Measurements from ENCODE around the gene ESYT2.

The ESYT2 gene

DNA sequence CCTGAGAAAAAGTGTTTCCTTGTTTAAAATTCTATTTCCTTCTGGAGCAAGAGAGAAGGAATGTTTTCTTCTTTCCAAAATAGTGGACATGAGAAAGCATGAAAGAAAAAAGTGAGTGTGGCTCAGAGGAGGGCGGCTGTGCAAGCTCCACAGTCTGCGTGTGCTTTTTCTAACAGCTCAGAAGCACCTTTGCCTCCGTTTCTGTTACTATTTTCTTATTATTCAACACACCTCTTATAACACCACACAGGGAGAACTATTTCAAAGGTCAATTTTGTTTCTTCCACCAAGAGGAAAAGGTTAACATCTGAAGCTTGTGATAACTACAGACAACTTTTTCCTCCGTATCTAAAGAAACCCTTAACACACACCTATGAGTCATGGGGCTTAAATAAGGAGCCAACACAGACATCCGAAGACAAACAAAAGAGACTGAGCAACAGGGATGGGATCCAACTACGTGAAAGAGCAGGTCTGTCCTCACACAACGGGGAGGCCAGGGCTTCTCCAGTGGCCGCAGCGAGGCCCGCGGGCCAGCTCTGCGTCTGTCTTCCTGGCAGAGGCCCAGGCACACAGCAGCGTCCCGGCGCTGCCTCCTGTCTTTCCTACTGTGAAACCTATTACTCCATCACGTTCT is 88.5 kb downstream of the ESYT2 start:
- DNase-seq = no peak

DNA sequence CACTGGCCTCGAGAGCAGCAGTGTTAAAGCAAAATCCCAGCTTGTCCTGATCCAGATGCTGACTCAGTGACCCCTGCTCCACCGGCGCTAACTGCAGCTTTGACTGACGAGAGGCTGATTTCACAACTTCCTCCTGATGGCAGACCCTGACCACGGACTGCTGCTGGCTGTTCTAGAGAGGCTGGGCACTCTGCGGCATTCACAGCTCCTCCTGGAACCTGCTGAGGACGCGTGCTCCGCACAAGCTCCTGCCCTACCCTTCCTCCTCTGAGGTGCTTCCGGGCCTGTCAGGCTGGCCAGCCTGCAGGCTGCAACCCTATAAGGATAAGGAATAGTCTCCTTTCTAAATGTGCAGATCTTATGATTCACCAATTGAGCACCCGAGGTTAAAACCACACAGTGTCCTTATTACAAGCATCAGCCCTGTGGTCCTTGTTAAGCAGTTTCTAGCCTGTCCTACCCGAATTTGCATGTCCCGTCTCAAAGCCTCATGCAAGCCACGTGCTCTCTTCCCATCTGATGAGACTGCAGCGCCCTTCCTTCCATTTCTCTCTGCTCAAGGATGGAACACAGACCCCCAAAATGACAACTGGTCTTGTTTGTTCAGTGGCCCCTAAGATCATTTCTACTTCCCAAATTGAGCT is 89.2 kb downstream of the ESYT2 start:
- DNase-seq = no peak

DNA sequence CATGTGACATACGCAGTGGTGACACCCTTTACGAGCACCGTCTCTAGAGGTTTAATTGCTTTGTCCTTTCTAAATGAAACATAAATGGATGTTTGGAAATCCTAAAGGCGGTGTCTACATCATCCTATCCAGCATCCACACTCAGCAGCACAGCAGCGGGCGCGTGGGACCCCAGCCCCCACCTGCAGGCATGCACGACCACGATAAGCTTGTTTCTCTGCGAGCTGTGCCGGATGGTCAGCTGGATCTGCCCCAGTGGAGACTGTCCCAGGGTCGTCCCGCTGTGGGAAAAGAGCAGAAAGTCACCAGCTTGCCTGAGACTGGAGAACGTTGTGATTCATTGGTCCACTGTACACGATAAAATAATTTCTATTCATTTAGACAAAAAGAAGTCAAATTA is 90.5 kb downstream of the ESYT2 start:
- no peak for DNase-seq

DNA sequence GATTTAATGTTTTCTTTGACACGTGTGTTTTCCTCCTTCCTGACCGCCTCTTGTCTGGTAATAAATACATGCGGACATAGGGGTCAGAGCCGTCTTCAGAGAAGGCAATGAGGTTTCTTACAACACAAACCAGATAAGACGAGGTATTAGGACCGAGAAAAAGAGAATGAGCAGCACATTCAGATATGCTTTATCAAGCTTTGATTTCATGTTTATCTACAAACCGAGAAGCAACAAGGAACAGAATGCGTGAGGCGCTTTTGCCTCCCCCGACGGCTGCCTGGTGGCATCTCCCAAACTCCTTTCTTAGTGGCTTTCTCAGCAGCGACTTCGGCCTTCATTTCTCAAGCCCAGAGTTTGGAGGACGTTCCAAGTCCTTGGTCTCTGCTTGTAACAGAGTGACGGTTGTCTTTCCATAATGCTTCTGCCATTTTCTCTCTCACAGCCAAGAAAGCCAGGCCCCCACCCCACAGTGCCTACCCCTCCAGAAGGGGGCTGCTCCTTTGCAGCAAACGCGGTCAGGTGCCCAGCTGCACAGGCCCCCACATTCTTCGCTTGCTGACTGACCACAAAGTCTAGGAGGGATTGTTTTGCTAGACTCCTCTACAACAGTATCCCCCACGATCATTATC is 92.1 kb downstream of the ESYT2 start:
- no peak for DNase-seq

DNA sequence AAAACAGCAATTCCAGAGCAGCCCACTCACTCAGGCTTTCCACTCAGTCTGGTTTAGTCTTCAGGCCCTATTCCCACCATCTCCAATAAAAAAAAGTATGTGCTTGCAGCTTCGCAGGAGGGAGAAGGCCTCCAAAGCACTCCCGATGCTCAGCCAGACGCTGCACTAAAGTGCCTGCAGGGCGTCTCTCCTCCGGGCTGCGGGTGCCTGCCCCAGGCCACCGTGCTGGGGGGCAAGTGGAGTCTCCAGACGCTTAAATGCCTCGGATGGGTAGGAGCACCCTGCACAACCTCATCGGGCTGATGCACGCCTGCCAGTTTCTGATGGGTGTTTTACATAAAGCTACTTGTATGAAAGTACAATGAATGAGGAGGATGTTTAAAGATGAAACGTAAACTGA is 93.4 kb downstream of the ESYT2 start:
- no peak for DNase-seq

DNA sequence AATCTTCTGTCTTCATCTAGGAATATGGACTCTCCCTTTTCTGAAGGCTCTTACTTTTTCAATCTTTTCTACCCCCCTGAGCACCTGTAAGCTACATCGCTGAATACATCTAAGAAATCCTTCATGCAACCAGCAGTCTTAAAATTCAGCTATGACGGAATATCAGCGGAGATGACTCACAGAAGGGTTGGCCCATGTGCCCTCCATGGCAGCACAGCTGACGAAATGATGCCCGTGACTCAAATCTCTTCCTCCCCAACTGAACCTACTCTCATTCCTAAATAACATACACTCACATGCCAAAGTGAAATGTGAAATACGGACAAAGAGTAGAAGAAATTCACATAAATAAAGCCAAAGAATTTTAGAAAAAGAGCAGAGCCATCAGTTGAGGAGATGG is 94.4 kb downstream of the ESYT2 start:
- DNase-seq = no peak

DNA sequence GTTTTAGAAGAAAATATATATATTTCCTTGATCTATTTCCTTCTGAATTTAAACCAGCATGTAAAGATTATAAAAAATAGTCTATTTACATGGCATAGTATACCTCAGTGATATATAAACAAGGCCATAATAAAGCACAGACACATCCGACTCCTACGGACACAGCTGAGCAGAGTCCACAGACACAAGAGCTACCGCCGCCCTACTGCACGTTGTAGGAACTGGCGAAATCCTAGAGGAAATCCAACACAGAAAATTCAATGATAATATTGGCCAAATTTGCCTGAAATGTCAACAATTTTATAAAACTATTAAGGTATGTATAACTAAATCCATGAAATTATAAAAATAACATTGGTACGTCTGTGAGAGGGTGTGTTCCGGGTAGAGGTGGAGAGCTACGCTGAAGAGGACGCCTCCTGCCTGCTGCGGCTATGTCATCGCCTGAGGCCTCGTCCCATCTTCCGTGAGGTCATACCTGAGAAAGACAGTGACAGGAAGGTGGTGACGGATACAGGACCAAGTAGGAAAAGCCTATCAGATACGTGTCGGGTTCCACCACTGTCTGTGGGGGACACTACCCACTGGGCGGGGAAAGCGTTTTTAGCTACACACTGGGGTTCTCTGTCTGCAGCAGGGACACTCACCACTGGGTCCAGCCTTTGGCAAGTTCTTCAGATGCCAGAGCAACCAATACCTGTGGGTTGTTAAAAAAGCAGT is 95.4 kb downstream of the ESYT2 start:
- no peak for DNase-seq

DNA sequence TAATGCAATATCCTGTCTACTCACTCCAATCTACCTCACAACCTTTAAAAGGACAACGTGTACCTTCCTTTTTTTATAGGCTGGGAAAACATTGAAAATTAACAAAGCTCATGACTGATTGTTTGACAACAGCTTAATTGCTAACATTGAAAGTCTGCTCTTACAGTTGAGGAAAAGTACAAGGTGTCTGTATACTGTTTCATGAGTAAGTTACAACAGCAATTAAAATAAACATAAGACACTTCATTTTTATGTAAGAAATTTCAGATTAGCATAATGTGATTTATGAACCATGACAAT is 96.1 kb downstream of the ESYT2 start:
- no peak for DNase-seq

DNA sequence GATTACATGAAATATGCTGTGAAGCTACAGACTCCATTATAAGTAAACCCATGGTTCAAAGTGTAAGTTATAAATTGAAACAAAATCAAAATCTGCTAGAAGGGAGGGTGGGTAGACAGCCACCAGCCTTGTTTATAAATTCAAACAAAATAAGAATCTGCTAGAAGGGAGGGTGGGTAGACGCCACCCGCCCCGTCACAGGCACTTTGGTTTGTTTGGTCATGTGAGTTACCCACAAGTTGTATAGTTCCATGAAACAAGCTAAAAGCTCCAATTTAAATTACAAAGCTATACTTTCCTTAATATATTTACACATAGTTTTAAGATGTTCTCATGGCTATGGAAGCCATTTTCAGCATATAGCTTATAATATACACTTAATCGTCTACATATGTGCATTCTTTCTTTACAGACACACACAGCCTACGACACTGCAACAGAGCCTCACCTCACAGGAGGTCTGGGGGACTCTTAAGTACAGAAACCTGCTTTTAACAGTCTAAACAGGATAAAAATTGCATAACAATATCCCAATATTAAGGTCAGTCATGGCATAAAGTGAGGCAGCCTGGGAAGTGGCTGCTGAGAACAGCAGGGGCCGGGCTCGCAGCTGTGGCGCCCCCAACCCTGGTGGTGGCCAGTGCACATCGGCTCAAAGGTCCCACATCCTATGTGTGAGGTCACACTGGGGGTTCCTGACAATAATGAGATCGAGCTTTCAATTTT is 96.7 kb downstream of the ESYT2 start:
- DNase-seq = no peak

DNA sequence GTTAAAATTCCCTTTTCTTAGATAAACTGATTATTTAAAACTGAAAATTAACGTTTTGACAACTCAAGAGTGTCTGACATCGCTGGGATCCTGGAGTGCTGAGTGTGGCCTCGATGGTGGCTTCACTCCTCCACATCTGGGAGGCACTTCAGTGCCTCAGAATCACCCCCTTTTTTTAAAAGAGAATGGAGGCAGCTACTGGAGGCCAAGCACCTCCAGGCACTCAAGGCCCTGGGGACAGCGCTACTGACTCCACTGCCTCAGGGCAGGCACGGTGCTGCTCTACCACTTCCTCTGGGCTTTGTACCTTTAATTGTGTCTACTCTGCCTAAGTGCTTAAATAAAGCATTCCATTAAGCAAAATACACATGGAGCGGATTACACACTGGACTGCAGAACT is 97.5 kb downstream of the ESYT2 start:
- no peak for DNase-seq

DNA sequence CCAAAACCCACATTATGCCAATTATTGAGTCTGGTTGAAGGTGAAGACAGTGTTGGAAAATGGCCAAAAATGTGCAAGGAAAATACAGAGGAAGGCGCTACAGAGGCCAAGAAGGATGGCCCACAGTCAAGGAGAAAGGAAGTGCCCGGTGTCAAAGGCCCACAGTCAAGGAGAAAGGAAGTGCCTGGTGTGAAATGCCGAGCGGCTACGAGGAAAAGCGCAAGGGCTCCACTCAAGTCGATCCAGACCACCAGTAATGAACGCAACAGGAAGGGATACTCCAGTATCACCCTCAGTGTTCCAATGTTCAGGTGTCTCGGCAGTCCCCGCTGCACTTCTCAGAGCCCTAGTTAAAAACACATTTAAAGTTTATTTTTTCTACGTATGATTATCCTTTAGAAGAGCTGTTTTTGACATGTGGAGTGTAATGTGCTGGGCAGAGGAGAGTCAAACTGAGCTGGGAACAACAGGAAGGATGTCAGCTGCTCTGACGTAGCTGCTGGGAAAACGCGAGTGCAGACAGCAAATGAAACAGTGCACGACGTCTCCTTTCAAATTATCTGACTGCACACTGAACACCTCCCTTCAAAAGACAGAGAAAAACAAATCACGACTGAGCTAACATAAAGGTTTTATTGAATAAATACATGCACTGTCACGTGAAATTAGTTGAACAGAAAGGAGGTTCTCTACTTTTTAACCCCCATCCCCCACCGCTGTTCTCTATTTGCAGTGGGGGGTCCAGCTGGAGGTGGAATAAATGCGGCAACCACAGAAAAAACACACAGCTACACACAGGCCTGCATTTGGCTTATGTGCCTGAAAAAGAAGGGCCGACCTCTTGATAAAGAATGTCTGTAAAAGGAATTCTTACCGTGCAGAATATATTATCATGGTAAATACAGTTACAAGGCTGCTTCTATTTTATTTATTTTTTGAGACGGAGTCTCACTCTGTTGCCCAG is 98.6 kb downstream of the ESYT2 start:
- no peak for DNase-seq

DNA sequence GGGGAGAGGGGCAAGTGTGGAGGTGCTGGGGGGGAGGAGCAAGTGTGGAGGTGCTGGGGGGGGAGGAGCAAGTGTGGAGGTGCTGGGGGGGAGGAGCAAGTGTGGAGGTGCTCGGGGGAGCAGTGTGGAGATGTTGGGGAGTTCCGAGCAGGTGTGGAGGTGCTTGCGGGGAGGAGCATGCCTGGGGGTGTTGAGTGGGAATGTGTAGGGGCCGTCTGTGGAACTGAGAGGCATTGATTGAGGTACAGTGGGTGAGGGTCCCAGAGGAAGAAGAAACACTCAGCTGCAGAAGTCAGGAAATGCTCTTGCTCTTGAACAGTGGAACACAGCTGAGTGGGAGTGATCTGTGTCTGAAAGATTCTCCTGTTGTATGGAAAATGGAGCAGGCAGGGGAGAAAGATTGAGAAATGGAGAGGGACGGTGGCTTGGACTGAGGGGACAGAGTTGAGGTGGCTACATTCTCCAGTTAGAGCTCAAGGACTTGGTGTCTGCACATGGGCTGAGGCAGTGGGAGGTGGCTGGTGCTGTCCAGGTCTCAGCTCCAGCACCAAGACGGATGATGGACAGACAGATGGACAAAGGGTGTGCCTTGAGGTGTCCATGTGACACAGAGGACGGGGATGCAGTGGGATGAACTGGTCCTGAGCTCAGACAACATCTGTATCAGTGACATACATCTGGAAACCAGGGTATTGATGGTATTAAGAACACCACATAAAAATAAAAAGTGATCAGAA is 99.5 kb downstream of the ESYT2 start:
- no peak for DNase-seq

DNA sequence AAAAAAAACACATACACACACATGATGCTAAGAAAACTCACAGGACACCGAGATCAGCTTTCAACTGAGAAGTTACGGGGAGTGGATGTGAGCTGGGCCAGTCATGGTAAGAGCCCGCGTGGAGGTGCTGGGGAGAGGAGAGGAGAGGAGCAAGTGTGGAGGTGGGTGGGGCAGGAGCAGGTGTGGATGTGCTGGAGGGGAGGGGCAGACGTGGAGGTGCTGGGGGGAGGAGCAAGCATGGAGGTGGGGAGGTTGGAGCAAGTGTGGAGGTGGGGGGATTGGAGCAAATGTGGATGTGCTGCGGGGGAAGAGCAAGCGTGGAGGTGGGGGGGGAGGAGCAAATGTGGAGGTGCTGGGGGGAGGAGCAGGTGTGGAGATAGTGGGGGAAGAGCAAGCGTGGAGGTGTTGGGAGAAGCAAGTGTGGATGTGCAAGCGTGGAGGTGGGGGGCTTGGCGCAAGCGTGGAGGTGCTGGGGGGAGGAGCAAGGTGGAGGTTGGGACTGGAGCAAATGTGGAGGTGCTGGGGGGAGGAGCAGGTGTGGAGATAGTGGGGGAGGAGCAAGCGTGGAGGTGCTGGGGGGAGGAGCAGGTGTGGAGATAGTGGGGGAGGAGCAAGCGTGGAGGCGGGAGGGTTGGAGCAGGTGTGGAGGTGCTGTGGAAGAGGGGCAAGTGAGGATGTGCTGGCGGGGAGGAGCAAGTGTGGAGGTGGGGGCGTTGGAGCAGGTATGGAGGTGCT is 100.2 kb downstream of the ESYT2 start:
- no peak for DNase-seq

DNA sequence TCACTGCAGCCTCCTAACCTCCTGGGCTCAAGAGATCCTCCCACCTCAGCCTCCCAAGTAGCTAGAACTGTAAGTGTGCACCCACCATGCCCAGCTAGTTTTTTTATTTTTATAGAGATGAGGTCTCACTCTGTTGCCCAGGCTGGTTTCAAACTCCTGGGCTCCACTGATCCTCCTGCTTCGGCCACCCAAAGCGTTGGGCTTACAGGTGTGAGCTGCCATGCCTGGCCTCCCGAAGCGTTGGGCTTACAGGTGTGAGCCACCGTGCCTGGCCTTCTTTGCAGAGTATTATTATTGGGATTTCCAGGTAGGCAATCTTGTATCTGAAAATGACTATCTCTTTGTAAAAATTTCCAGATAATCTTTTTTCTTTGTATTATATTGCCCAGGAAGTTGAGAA is 101.6 kb downstream of the ESYT2 start:
- no peak for DNase-seq

DNA sequence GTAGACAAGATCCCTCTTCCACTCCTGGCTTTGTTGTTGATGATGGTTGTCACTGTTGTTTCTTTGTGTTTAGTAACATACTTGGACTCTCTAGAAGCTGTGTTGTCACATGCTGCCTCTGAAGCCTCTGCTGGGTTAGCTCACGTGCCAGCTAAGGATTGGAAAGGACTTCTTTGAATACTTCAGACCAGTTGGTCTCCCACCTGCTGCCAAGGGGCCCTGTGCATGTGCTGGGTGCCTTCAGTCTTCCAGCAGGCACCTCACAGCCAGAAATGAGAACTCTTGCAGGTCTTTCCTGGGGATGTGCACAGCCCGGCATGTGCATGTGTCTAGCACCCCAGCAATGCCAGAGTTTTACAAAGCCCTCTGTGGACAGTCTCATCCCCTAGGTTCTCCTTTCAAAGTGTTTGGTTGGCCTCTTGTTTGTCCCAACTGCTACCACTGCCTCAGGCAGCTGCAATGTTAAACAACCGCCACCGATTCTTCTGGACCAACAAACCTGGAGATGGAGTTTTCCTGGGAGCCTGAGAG is 103.0 kb downstream of the ESYT2 start:
- no peak for DNase-seq

DNA sequence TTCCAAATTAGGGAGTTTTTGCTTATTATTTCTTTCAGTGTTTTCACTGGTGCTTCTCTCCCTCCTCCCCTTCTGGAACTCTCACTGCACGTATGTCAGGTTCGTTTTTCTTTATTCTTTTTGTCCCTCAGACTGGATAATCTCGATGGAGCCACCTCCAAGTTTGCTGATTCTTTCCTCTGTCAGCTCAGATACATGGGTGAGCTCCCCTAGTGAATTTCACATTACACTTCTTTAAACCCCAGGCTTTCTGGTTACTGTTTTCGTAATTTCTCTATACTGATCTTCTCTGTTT is 103.9 kb downstream of the ESYT2 start:
- no peak for DNase-seq

DNA sequence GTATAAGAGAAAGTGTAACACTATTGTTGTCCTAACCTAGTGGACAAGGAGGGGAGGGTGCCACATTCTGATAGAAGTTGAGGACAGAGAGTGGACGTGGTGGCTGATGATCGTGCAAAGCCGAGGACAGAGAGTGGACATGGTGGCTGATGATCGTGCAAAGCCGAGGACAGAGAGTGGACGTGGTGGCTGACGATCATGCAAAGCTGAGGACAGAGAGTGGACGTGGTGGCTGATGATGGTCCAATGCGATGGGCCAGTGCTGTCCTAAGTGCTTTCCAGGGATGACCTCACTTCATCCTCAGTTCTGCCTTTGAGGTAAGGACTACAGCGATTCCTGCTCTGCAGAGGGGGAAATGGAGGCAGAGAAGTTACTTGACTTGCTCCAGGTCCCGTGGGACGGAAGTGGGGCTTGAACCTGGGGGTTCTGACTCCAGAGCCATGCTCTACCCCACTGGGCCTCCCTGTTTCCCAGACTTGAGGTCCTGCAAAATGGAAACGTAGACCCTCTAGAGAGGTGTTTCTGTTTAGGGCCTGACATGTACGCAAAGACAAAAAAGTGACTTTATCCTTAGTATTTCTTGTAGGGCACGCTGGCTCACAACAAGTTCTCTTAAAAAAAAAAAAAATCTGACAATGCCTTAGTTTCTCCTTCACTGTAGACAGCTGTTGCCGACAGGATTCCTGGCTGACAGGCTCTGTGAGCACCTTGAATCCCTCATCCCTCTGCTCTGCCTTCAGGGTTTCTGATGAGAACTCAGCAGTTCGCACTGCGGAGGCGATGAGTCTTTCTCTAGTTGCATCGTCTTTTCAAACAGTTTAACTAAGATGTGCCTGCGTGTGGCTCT is 104.4 kb downstream of the ESYT2 start:
- no peak for DNase-seq

DNA sequence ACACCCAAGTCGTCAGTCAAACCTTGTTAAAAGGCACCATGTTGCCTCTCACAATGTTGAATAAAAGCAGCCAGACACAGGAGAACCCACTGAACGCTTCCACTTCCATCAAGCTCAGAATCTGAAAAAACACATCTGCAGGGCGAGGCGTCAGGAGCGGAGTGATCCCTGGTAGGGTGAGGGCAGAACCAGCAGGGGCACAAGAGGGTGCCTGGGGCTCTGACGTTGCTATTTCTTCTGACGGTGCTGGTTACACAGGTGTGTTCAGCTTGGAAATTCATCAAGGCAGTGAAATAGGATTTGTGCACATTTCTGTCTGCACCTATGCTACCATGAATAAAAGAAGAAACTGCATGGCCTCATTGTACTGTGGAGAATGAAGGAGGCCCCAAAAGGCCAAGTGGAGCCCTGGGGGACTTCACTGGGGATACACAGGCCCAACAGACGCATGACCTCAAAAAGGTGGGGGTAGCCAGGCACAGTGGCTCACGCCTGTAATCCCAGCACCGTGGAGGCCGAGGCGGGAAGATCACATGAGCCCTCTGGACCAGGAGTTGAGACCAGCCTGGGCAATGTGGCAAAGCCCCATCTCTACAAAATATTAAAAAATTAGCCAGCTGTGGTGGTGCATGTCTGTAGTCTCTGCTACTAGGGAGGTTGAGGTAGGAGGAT is 105.5 kb downstream of the ESYT2 start:
- DNase-seq = no peak

DNA sequence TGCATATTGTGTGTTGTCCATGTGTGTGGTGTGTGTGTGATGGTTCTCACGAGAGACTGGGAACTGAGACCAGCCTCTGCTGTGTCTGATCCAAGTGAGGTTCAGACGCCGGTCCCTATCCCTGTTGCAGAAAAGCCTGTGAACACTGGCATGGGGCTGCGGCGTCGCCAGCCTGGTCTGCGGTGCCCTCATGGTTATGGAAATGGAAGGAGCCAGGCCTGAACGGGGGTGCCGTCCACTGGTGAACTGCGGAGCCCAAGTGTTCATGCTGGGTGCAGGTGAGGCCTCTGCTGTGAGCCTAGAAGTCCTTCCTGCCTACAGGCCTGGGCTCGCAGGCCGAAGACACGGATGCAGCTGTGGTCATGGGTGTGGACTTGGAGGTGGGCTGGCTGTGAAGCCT is 106.0 kb downstream of the ESYT2 start:
- DNase-seq = no peak
